Measurements from ENCODE around the gene CH25H.

CH25H gene

DNA sequence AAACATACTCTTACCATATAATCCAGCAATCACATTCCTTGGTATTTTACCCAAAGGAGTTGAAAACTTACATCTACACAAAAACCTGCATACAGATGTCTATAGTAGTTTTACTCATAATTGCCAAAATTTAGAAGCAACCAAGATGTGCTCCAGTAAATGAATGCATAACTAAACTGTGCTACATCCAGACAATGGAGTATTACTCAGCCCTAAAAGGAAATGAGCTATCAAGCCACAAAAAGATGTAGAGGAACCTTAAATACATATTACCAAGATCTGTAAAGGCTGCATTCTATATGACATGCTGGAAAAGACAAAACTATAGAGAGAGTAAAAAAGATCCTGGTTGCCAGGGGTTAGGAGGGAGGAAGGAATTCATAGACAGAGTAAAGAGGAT, 21.8 kb upstream of the CH25H start:
- DNase-seq, result no peak

GRCh38 chr10:89228146-89228545, 21.0 kb upstream of the CH25H start:
- no peak for DNase-seq

DNA sequence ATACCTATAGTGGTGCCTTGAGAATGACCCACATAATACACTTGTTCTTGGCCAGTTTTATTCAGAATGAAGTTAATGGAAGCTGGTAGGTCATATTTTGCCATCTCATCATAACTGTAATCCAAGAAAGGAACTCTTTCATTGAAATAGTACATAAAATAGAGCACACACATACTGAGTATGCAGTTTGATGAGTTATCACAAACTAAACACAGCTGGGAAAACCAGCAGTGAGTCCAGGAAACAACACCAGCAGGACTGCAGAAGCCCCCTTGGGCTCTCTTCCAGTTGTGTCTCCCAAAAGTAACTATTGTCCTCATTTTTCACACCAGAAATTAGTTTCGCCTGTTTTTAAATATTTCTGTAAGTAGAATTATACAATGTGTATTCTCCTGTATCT, 19.8 kb upstream of the CH25H start:
- DNase-seq, result no peak

- DNase-seq, result no peak
These were observed 17.8 kb upstream of the CH25H start for GRCh38 chr10:89224739-89225443.

DNA sequence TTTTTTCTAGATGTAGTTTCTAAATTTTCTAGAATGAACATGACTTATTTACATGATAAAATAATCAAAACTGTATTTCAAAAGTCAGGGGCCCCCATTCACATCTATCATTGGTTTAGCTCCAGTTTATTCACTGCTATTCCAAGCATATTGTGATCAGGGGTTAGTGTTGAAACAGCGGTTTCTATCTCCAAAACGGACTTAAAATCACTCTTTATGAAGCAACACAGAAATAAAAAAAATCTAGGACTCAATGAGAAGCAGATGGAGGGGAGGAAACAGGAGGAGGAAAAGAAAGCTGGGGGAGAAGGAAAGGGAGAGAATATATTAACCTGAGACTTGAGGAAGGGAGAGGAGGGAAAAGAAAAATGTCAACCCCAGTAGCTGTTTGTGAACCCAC, 14.8 kb upstream of the CH25H start:
- DNase-seq, result no peak

DNA sequence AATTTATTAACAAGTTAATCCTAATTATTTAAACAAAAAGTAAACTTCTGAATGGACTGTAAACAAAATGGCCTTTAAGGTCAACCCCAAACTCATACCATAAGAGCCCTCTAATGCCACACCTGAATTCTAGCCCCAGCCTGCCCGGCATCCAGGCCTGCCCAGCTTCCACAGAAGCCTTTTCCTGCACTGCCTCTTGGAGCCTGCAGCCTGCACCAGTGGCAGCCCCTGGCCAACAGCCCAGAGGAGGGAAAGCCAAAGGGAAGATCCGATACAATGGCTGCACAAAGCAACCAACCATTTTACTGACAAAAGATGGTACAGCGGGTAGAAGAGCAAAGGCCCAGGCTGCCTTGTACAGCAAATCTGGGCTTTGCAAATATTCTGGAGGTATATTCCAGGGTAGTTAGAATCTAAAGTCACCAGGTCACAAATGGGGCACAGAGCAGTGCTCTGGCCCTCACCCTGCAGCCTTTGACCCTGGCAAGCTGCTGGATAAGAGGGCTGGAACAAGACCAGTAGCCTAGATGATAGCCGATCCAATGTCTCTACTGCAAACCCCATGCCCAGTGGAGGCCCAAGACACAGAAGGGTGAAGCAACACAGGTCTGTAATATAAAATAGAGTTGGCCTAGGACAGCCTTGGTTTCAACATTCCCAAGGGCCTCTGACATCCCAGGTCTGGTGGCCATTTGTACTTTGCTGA, 12.5 kb upstream of the CH25H start:
- no peak for DNase-seq

DNA sequence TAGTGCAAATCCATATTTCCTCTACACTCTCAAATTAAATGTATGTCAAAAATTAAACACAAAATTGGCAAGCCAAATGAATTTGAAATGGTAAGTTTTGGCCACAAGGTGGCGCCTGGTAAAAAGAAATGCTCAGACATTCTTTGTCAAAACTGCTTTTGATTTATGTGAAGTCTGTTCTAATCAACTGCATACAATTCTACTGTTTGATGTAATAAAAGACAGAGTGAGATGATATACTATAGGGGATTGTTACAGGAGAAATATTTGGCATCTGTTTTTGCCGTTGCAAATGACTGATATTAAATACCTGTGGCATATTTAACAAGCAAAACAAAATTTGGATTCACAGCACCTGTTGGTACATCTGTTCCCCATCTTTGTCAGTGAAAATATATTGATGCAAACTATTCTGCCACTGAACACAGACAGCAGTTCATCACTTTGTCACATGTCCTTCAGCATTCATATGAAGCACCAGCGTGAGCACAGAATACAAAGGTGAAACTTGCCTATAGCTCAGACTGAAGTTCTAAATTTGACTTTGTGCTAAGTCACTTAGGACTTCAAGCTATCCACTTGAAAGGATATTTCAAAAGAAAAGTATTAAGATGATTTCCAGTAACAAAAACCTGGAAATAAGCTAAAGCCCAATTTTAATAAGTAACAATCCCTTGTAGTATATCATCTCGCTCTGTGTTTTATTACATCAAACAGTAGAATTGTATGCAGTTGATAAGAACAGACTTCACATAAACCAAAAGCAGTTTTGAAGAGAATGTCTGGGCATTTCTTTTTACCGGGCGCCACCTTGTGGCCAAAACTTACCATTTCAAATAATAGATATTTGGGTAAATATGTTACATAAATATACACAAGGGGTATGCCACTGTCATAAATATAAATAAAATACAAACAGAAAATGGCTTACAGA, 10.2 kb upstream of the CH25H start:
- peak; percentile 79 for DNase-seq

GRCh38 chr10:89216056-89216455, 8.9 kb upstream of the CH25H start:
- no peak for DNase-seq

GRCh38 chr10:89215511-89215910, 8.4 kb upstream of the CH25H start:
- DNase-seq, result no peak

DNA sequence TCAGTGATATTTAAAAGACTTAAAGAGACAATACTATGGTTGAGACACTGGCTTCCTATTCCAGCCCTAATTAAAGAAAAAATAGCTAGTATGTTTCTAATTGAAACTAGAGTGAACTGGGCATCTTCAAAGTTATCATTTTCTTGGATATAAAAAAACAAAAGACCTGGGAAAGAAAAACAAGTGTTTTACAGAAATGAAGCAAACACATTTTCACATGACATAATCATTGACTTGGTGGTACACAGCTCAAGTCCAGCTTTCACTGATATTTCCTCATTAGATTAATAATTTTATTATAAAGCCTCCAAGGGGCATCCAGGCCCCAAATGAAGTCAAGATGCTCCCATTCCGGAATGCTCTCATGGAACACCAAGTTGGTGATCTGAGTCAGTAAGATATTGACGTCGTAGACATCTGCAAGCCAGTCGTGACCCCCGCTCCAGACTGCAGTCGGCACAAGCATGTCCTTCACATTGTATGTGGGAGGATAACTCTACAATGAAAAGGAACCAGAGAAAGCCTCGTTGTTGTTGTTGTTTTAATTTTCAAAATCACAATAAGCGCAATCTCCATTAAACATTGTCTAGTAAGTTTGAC, 7.5 kb upstream of the CH25H start:
- DNase-seq, result no peak

- DNase-seq, result peak; percentile 60
These were observed 6.2 kb upstream of the CH25H start for GRCh38 chr10:89213191-89213808.

- DNase-seq, result no peak
These were observed 3.8 kb upstream of the CH25H start for GRCh38 chr10:89210794-89211425.

DNA sequence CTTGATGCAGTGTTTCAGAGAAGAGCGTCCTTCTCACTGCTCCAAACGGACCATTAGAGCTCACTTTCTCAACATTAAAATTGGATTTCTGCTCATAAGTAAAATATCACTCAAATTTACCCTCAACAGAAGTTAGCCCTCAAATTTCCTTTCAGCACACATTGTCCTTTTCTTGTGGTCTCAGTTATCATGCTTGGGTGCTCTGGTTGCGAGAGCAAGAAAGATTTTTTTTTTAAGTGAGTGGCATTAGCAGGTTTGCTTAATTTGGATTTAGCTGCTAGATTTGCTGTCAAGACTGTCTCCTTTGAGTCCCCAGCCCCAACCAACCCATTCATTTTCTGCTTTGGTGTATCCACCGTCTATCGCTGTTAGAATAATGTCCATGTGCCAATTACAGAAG, 2.6 kb upstream of the CH25H start:
- no peak for DNase-seq

DNA sequence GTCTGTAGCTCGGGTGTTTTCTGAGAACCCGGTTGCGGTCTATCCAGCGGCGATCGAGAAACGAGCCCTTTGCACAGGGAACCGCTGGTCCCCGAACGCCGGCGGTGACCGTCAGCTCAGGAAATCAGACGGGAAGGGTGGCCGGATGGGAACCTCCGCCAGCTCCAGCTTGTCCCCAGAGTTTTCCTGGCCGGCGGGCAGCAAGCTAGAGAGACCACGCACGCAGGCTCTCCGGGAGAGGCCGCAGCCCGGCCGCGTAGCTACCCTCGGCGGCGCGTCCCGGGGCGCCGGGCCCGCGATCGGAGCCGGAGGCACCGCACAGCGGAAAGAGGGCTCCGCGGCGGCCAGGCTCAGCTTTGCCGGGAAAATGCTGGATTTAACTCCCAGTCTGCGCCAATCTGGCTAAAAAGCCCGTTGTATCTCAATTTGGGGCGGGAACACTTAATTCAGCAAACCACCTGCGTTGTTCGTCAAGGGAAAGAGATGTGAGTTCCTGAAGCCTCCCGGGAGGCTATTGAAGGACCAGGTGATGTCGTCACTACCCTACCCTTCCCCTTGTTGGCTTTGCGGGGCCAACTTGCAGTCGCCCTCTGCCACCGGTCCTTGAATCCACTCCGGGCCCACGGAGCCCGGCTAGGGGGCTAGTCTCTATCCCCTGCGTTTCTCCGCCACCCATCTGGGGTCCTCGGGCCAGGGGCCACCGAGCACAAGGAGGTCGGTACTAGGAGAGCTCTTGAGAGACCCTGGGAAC, 859 bp upstream of the CH25H start:
- DNase-seq, result no peak

- peak; percentile 53 for DNase-seq
These were observed 526 bp downstream of the CH25H start for GRCh38 chr10:89206402-89207180.

DNA sequence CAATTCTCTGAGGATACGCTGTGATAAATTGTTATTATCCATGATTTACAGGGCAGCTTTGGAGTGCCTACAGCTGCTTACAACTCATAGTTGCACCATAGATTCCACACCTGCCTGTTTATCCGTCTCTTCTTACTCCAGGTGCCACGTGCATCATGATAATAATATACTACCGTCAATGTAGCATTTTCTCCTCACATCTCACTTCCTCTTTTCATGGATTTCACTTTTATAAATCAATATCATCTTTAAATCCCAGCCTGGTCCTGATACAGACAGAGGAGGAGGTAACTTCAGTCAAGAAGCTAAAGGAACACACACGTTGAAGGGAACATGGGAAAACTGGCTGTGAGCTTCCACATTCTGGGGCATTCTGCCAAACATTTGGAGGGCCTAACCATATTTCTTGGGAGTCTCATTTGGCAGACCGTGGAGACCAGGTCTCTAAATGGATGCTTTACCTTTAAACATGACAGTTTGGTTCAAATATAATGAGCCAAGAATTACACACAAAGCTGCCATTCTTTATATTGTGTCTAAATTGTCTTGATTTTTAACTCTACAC, 2.4 kb downstream of the CH25H start:
- DNase-seq, result no peak

DNA sequence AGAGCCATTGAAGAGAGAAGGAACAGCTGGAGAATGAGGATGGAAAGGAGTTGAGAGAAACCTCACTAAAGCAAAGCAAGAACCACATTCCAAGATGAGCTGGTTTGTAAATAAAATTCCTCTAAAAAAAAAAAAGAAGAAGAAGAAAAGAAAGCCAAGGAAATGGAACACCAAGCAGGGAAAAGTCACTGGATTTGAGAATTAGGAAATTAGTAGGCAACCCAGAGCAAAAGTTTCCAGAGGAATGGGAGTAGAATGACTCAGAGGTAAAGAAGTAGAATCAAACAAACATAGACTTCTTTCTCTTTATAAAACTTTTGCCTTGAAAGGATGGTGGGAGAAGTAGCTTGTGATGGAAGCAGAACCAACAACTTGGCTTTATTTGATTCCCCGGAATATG, 3.9 kb downstream of the CH25H start:
- no peak for DNase-seq

DNA sequence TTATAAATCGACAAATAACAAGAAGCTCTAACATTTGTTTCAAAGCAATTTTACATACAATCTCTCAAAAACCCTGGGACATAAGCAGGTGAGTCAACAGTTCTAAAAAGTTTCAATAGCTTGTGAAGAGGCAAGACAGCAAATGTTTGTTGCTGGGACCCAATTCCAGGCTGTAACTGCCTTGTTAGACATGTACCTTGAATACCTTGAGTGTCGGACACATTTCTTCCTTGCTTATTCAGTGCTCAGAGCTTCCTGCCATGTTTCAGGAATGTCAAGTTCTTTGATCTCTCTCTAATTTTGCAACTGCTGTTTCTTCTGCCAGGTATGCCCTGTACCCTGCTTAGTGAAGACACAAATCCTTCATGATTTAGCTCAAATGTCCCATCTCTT, 5.1 kb downstream of the CH25H start:
- DNase-seq, result no peak

- DNase-seq, result no peak
These were observed 5.6 kb downstream of the CH25H start for GRCh38 chr10:89201345-89202032.

DNA sequence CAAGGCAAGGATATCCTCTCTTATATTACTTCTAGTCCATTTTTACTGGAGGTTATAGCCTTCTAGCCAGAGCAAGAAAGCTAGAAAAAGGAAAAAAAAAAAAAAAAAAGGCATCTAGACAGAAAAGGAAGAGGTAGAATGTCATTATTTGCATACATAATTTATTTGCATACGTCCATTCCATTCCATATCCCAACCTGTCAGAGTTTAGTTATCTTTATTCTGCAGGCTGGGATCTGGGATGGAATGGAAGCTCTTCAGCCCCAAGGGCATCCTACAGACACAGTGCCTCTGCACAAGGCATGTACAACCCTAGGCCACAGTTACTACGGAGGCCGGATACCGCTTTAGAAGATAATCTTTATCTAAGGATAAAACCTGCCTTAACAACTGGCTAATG, 9.6 kb downstream of the CH25H start:
- no peak for DNase-seq

Measured in CD4-positive, alpha-beta T cell treated with Interleukin-10 for 1 hour (primary cell).